OCI-LY7 (cell line): Measurements from ENCODE around the gene GRK5. TPM values are rescaled to one million over a fixed set of nuclear protein-coding genes. Genes with fewer than 3 reads are reported as not detected.

Experiments
- BruUV-seq: library from RNA; stranded (reverse); fragments of 400-500 nt; replicated peaks from 2 replicates; lab custom pipeline; 2021; lab: Mats Ljungman, UMichigan
- CTCF ChIA-PET: fragments of 300-600 bp; sonication (Branson Sonifier 250); formaldehyde crosslinking; loops from one replicate; lab custom pipeline; 2022; ENCODE audit warnings: antibody characterized with exemption; ENCODE audit not compliant: unreplicated experiment; lab: Charles Lee
- POLR2A ChIA-PET: fragments of 300-600 bp; sonication (Branson Sonifier 250); formaldehyde crosslinking; loops from one replicate; lab custom pipeline; 2022; ENCODE audit warnings: antibody characterized with exemption; lab: Charles Lee
- DNase-seq: peaks from one replicate; pipeline ENCODE4 v3.0.0-alpha.2; 2015; ENCODE audit warnings: low spot score
- H2AFZ ChIP-seq: fragments of 200-600 bp; sonication (generic), shearing (Covaris generic); 2 replicates; pipeline ENCODE4 v1.6.1; 2014; ENCODE audit warnings: mild to moderate bottlenecking, antibody characterized with exemption, low read length, moderate library complexity
- H3K27ac ChIP-seq: fragments of 200-600 bp; sonication (generic); 2 replicates; pipeline ENCODE4 v1.5.1; 2014; ENCODE audit warnings: mixed run types, low read depth, mild to moderate bottlenecking, moderate library complexity, low read length, inconsistent platforms; ENCODE audit not compliant: poor library complexity, severe bottlenecking
- H3K36me3 ChIP-seq: fragments of 200-600 bp; sonication (generic); 2 replicates; pipeline ENCODE4 v1.6.1; 2014; ENCODE audit warnings: mild to moderate bottlenecking, antibody characterized with exemption, low read length, moderate library complexity, mixed read lengths; ENCODE audit not compliant: insufficient read depth
- H3K4me1 ChIP-seq: fragments of 200-600 bp; sonication (generic); 2 replicates; pipeline ENCODE4 v1.5.1; 2014; ENCODE audit warnings: mild to moderate bottlenecking, low read length; ENCODE audit not compliant: insufficient read depth, poor library complexity, severe bottlenecking
- H3K4me2 ChIP-seq: fragments of 200-600 bp; sonication (generic); 2 replicates; pipeline ENCODE4 v1.6.1; 2014; ENCODE audit warnings: mild to moderate bottlenecking, low read length
- H3K4me3 ChIP-seq: fragments of 200-600 bp; sonication (generic); 2 replicates; pipeline ENCODE4 v1.5.1; 2014; ENCODE audit warnings: mild to moderate bottlenecking, low read depth, low read length; ENCODE audit not compliant: poor library complexity, severe bottlenecking
- H3K79me2 ChIP-seq: fragments of 200-600 bp; sonication (generic); 2 replicates; pipeline ENCODE4 v1.6.1; 2016; ENCODE audit warnings: low read depth, mild to moderate bottlenecking, low read length, moderate library complexity, mixed read lengths; ENCODE audit not compliant: insufficient read depth
- H3K9me2 ChIP-seq: fragments of 200-600 bp; sonication (generic); 2 replicates; pipeline ENCODE4 v1.6.1; 2016; ENCODE audit warnings: mild to moderate bottlenecking, low read length, mixed read lengths; ENCODE audit not compliant: insufficient read depth
- H3K9me3 ChIP-seq: fragments of 200-600 bp; sonication (generic); 2 replicates; pipeline ENCODE4 v1.6.1; 2014; ENCODE audit warnings: mild to moderate bottlenecking, mixed run types, low read length, mixed read lengths
- H4K20me1 ChIP-seq: fragments of 200-600 bp; sonication (generic); 2 replicates; pipeline ENCODE4 v1.6.1; 2014; ENCODE audit warnings: mild to moderate bottlenecking, antibody characterized with exemption, low read length, moderate library complexity, mixed read lengths; ENCODE audit not compliant: insufficient read depth
- EZH2phosphoT487 ChIP-seq: fragments of 200-600 bp; sonication (generic); IDR thresholded peaks from 2 replicates; pipeline ENCODE4 v1.6.1; 2018; ENCODE audit warnings: low read depth, borderline replicate concordance, mild to moderate bottlenecking, mixed run types, antibody characterized with exemption, low read length, moderate library complexity, mixed read lengths
- intact Hi-C: fragments of 100-400 bp; cut with micrococcal nuclease; formaldehyde crosslinking; loops from one replicate; pipeline ENCODE4 v1.10.0; 2022; ENCODE audit not compliant: unreplicated experiment
- total RNA-seq, 2 experiments: library from RNA; depleted of rRNA in 1 of 2; stranded (reverse); fragments of >200 nt in 1 of 2; shearing (Covaris generic) in 1 of 2; gene quantifications; 2 replicates each; pipeline ENCODE4 v1.2.3, GENCODE V29; 2014 to 2022
- TF ChIP-seq, protein P1 (sequence below): fragments of 200-600 bp; sonication (generic); conservative IDR thresholded peaks from 2 replicates; pipeline ENCODE4 v1.5.1; 2014; ENCODE audit warnings: mild to moderate bottlenecking, antibody characterized with exemption, low read length, moderate library complexity, mixed read lengths

GRK5 gene
- total RNA-seq, 2 experiments from 2014 or later: 4.7 to 10.2 TPM

DNA sequence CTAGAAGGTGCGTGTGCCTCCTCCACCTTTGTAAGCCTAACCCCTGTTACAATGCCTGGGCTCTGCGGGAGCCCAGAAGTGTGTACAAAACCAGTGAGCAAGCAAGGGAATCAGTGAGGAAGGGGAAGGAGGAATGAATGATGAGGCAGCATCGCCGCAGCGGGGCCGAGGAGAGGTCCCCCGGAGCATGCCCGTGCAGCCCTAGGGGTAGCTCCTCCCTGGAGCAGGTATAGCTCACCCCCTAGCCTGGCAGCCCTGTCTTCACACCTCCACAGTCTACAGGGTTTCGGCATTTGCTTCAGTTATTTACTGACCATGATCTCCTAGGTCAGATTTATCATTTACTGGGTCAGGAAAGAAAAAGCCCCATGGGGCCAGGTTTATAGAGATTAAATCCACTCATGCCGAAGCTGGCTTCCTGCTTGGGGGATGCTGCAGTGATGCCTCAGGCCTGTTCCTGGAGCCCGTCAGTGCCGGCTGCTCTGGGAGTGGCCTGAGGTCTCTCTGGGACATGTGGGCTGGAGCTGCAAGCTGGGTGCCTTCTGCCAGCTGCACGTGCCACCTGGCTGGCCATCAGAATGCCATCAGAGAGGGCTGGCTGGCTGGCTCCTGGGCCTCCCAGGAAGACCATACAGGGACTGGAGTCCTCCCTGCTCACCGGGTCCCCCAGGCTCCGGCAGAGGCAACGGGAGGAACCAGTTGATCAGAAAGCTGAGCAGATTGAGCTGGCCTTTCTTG lies 138.9 kb downstream of the GRK5 start:
- no peak overlapping the region for H3K4me2 ChIP-seq
- BruUV-seq: no TSS peak
- H3K4me1 ChIP-seq: no peaks in the 10 kb centered on the region
- no peaks in the 10 kb centered on the region for H3K9me2 ChIP-seq
- intact Hi-C loops: no loop called here
- H3K36me3 ChIP-seq: peaks cover 8% of the 10 kb centered on the region; the same call in 1 of the 2 replicates
- H4K20me1 ChIP-seq: no peaks in the 10 kb centered on the region
- TF ChIP-seq EZH2phosphoT487: no peak
- no peak overlapping the region for H3K4me3 ChIP-seq
- H2AFZ ChIP-seq: no peak overlapping the region
- H3K9me3 ChIP-seq: peaks cover 11% of the 10 kb centered on the region; the same call in 1 of the 2 replicates
- no peak for DNase-seq
- no peaks in the 10 kb centered on the region for H3K79me2 ChIP-seq
- ChIA-PET CTCF (no interaction called here), POLR2A (no interaction called here)
- no peak overlapping the region for H3K27ac ChIP-seq

DNA sequence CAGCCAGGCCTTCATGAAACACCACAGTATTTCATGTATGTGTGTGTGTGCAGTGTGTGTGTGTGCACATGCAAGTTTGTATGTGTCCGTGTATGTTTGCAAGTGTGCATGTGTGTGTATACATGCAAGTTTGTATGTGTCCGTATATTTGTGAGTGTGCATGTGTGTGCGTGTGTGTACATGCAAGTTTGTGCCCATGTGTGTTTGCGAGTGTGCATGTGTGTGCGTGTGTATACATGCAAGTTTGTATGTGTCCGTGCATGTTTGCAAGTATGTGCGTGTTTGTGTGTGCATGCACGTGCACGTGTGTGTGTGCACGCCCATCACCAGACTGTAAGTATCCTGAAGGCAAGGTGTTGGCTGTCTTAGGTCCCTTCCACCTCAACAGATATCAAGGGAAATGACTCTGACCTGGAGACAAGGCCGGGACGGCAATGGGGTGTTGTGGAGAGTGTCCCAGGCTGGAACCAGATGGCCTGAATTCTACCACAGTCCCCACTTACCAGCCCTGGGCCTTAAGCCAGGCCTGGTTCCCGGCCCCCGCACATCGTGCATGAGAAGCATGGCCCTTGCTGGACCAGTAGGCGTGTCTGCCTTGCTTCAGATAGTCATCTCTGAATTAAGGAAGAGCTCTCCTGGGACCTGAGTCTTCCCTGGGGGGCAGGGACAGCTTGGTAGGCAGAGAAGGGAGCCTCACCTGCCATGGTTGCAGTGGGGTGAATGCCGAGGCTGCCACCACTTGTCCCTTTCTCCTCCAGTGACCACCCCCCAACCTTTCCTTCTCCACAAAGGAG lies 140.0 kb downstream of the GRK5 start:
- Histone ChIP-seq H3K9me3 (peaks cover 22% of the 10 kb centered on the region), H3K9me2 (no peaks in the 10 kb centered on the region), H4K20me1 (no peaks in the 10 kb centered on the region), H2AFZ (no peak overlapping the region), H3K4me1 (no peaks in the 10 kb centered on the region), H3K36me3 (peaks cover 8% of the 10 kb centered on the region; the same call in 1 of the 2 replicates), H3K4me2 (no peak overlapping the region), H3K4me3 (no peak overlapping the region), H3K27ac (no peak overlapping the region), H3K79me2 (no peaks in the 10 kb centered on the region)
- DNase-seq: no peak
- BruUV-seq: no TSS peak
- no peak for TF ChIP-seq EZH2phosphoT487
- TF ChIP-seq, protein P1, sequence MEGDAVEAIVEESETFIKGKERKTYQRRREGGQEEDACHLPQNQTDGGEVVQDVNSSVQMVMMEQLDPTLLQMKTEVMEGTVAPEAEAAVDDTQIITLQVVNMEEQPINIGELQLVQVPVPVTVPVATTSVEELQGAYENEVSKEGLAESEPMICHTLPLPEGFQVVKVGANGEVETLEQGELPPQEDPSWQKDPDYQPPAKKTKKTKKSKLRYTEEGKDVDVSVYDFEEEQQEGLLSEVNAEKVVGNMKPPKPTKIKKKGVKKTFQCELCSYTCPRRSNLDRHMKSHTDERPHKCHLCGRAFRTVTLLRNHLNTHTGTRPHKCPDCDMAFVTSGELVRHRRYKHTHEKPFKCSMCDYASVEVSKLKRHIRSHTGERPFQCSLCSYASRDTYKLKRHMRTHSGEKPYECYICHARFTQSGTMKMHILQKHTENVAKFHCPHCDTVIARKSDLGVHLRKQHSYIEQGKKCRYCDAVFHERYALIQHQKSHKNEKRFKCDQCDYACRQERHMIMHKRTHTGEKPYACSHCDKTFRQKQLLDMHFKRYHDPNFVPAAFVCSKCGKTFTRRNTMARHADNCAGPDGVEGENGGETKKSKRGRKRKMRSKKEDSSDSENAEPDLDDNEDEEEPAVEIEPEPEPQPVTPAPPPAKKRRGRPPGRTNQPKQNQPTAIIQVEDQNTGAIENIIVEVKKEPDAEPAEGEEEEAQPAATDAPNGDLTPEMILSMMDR: no peak
- intact Hi-C loops: no loop called here
- POLR2A ChIA-PET: no interaction called here
- CTCF ChIA-PET: no interaction called here

DNA sequence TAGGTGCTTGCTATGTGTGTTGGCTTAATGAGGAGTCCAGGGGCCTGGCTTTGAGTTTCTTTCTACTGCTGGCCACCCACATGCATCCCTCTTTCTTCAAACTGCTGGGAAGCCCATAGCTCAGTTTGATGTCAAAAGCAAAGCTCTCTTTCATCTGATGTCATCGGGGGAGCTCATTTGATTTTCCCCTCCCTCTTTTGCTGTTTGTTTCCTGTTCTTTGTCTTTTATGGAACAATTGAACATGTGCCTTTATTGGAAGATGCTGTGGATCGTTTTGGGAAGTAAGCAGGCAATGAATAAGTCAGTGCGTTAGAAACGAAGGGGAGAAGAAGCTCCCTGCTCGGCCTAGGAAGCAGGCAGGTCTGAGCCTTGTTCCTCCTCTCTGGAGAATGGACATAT lies 140.7 kb downstream of the GRK5 start:
- ChIA-PET POLR2A (no interaction called here), CTCF (no interaction called here)

More for the DNA sequence above, 140.7 kb downstream of the GRK5 start:
- no TSS peak for BruUV-seq
- no peak overlapping the region for H3K4me2 ChIP-seq
- H4K20me1 ChIP-seq: no peaks in the 10 kb centered on the region
- H3K4me3 ChIP-seq: no peak overlapping the region
- H2AFZ ChIP-seq: no peak overlapping the region
- intact Hi-C loops: no loop called here
- H3K36me3 ChIP-seq: peaks cover 8% of the 10 kb centered on the region; the same call in 1 of the 2 replicates
- TF ChIP-seq, protein P1: no peak
- TF ChIP-seq EZH2phosphoT487: no peak
- no peak for DNase-seq
- no peaks in the 10 kb centered on the region for H3K9me2 ChIP-seq
- H3K9me3 ChIP-seq: peaks cover 22% of the 10 kb centered on the region
- no peaks in the 10 kb centered on the region for H3K79me2 ChIP-seq
- no peak overlapping the region for H3K27ac ChIP-seq
- H3K4me1 ChIP-seq: no peaks in the 10 kb centered on the region
